Activated CD8-positive, alpha-beta memory T cell treated with anti-CD3 and anti-CD28 coated beads, Interleukin-2, amount 50 U/mL, for 1 hour (primary cell): ENCODE data around the gene TLL1.

Experiments
- DNase-seq: peaks from one replicate; pipeline ENCODE4 v3.0.0-alpha.2; 2020; ENCODE audit errors: extremely low read depth

TLL1 gene

DNA sequence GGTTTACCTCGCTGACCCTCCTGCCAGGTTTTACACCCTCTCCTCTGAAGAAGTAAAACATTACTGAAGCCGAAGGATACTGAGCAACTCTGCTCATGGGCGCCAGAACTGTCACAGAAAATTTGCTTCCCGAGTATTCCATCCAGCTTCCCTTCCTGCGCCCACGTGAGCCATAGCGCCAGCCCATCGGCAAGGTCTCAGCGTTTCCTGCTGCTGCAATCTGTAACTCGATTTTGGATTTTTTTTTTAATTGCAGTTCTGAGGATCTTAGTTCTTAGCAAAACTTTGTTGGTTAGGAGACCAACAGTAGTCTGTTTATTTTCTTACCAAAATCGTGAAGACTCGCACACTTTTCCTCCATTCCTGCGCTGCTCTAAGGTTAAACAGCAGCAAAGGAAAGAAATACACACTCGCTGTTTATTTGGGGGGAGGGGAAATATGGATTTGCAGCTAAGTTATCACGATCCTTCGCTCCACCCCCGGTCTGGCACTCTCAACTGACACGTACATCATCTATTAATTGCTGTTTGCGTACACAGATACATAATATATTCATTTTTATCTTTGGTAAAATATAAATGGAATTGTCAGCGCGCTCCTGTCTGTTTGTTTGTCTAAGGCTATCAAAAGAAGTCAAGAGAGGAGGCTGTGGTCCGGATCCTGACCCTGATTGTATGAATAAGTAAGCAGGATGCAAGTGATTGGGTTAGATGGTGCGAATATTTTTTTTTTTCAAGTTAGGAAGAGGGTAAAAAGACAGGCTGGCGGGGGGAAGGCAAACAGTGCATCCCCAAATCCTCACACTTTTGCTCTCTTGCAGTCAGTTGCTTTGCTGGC lies at the start of gene TLL1:
Gene TLL1, plus strand, starts transcription at position 777 of the 837 bp plus-strand sequence. CDS start 668 bp downstream, outside the sequence.
- no peak for DNase-seq

- DNase-seq: no peak
These were observed 46.9 kb upstream of the TLL1 start for GRCh38 chr4:165826166-165826565.

- no peak for DNase-seq
These were observed 46.0 kb upstream of the TLL1 start for GRCh38 chr4:165827018-165827417.

- no peak for DNase-seq
These were observed 44.1 kb upstream of the TLL1 start for GRCh38 chr4:165828928-165829327.

DNA sequence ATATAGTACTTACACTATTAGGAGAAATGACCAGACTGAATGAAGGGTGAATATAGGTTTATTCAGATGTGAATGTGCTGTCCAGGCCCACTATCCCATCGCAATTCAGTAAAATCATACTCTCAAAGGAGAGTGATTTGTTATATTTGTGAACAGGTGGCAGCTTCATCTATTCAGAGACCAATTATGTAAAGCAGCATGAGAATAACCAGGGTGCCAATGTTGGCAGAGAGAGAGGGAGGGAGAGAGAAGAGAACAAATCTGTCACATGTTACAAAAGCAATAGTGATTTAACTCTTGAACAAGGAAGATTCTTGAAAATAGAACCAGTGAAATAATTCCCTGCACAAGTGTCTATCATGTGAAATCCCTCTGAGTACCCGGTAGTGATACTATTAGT lies 38.9 kb upstream of the TLL1 start:
- DNase-seq: no peak

DNA sequence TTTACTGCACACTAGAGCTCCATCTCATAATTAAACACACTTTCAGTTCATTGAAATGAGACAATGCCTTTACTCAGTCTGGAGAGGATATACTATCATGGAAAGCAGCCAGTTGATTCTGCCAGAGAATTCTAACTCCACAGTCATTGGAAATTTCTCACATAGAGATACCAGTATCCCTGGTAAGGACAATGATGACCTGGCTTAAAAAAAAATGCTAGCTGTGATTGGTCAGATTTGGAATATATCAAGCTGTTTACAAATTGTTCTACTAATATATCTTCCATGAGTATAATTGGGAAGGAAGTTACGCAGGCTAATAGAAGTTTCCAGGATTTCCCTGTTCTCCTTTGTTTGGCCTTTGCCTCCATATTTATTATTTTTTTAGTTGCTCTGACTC lies 34.5 kb upstream of the TLL1 start:
- no peak for DNase-seq

- no peak for DNase-seq
These were observed 33.3 kb upstream of the TLL1 start for GRCh38 chr4:165839615-165840333.

DNA sequence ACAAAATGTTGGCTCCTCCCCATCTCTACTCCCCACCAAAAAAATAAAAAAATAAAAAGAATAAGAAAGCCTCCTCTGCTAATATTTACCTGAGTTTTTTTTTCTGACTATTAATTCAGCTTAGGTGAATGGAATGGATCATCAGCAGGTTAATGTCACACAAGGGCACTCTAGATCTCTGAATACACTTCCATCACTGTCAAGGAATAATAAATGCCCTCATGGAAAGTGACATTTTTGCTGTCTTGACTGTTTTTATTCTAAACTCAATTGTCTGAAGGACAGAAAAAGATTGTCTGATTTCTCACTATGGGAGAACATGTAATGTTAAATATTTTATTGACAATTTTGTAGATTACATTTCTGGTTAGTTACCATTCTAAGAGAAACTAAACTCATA lies 30.4 kb upstream of the TLL1 start:
- no peak for DNase-seq

DNA sequence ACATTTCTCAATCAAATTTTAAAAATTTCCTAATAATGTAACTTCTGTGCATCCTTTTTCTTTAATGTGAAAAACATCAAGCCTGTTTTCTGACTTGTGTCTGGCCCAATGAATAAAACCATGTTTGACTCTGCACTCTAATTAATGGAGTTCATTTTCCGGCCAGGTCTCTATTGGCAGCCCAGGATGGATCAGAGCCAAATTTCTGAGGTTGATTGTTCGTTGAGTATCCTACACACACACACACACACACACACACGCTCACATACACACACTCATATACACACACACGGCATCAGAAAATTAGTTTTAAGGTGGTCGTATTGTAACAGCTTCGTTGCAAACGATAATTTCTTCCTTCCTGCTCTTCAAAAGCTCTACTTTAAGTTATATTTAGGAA lies 28.9 kb upstream of the TLL1 start:
- DNase-seq: no peak

DNA sequence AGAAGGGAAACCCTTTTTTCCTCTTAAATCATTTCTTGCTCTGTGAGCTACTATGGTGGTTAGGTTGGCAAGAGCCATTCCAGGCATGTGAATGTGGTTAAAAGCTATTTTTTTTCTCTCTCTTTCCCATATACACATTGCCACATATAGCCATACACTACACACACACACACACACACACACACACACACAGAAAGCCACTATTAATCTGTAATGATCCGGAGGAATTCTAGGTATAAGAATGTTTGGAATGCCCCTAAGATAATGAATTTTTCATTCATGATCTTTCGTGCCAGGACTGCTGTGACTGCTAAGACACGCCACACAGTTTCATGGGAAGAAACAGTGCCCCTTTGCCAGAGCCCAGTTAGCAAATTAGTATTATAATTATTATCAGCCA lies 21.8 kb upstream of the TLL1 start:
- no peak for DNase-seq

DNA sequence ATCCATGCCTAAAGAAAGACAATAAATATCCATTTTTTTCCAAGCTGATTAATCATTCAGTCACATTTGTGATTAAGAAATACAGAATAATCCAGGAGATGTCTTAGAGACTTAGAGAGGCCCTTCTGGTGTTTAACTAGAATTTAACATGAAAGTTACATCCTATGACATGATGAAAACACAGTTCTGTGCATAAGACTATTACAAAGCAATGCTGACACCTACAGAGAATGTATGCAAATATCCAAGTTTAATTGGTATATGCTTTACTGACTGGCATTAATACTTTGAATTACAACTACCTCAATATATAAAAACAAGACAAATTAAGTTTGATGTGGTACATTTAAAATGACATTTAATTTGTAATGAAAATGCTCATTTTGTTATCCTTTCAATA lies 17.8 kb upstream of the TLL1 start:
- no peak for DNase-seq

- no peak for DNase-seq
These were observed 11.7 kb upstream of the TLL1 start for GRCh38 chr4:165861363-165861762.

GRCh38 chr4:165864271-165864670 lies 8.8 kb upstream of the TLL1 start:
- DNase-seq: no peak

DNA sequence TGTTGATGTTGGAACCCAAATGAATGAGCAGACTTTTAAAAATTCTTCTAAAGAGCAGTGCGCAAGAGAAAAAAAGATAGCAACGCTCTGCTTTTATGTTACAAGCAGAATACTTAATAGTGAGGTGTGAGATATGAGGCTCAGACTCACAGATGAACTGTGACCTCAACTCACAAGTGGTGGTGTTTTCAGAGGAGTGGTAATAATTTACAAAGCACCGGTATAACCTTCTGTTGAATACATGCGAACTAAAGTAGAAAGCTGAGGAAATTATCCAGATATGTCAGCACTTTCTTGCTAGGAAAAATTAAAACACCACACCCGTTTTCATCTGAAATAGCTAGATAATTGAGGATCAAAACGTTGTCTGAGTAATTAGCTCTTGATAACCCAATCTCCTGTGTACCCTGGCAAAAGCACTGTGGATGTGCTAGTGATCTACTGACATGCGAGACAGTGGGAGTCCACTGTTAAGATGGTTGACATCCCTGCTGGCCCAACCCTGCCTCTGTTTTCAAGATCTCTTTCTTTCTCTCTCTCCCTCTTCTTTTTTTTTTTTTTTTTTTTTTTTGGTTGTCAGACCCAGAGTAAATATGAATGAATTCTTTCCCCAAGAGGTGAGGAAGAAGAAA lies 6.9 kb upstream of the TLL1 start:
- no peak for DNase-seq

DNA sequence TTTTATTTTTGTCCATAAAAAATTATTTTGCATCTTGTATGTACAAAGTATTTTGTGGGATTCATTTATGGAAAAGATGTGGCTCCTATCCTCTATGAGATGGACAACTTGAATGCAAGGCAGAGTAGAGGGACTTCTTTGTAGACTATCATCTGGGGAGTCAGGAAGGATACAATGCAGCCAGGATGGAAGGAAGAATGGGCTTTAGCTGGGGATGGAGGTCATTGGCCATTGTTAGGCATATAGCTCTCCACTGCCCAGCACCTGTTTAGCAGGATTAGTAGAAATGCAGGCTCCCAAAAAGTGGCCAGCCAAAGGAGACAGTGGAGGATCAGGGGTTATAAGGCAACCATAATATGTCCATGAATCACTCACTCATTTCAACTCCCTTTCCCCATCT lies 5.1 kb upstream of the TLL1 start:
- no peak for DNase-seq

DNA sequence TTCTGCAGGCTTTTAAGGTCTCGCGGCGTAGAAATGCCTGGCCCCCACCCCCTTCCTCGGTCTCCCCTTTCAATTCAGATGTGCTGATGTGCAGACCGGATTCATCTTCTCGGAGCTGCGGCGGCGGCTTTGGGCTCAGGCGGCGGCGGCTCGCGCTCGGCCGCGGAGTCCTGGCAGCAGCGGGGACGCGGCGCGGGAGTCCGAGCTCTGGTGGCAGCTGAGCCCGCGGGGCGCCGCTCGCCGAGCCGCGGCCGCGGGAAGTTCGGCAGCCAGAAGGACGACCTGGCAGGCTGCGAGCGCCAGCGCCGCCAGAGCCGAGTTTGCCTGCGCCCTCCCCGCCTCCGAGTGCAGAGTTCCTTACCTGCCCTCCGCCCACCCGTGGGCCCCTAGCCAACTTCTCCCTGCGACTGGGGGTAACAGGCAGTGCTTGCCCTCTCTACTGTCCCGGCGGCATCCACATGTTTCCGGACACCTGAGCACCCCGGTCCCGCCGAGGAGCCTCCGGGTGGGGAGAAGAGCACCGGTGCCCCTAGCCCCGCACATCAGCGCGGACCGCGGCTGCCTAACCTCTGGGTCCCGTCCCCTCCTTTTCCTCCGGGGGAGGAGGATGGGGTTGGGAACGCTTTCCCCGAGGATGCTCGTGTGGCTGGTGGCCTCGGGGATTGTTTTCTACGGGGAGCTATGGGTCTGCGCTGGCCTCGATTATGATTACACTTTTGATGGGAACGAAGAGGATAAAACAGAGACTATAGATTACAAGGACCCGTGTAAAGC lies 448 bp downstream of the TLL1 start:
- DNase-seq: no peak

- DNase-seq: no peak
These were observed 1.2 kb downstream of the TLL1 start for GRCh38 chr4:165874072-165874790.

DNA sequence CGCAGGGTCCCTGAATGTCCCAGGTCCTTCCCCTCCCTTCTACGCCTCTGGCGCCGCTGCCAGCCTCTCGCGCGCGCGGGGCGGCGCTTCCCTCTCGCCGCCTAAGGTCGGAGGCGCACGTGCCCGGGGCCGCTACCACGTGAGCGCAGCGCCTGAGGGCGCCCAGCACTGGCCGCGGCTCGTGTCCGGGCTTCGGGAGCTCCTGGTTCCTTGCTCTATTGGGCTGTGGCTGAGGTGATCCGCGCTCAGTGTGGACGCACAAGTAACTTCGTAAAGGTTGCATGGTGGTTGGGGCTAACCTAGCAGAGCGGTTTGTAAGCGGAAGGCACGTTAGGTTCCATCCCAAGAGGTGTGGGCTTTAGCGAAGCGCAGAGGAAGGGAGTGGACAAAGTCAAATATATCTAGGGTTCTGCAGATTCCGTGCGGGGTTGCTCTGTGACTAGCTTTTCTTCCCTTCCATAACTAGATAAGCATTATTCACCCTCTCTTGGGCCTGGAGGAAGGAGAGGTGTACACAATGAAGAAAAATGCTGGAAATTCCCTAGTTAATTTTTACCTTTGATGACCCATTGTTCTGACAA lies 1.8 kb downstream of the TLL1 start:
- DNase-seq: no peak

DNA sequence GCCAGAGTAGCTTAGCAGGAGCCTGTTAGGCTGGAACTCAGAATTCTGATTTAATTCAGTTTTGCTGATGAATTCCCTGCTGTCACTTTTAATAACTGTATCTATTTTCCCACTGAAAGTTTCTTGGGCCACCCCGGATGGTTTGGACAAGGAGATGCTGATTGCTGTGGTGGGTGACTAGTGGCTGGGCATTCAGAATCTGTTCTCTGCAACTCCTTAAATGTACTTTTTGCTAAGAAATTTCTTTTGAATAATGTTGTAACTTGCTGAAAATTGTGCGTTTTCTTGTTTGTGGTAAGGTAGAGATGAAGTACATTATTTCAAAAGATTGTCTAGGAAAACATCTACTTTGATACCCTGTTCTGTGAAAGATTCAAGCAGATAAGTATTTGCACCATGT lies 2.4 kb downstream of the TLL1 start:
- DNase-seq: no peak

DNA sequence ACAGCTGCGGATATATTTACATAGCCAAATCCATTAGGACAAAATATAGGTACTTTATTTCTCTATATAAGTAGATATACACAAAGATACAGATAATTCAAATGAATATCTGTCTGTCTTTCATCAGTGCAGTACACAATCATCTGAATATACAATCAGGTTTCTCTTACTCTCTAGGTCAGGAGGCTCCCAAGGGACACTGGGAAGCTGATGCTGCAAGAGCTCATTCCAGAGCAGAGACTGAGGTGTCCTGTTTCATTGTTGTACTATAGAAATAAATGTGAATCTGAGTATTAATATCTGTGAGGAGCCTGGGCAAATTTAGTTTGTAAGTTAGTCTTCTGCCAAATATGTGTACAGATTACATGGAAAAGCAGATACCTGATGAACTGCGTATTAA lies 4.2 kb downstream of the TLL1 start:
- no peak for DNase-seq

GRCh38 chr4:165879641-165880040 lies 6.6 kb downstream of the TLL1 start:
- no peak for DNase-seq
